OCI-LY7 (cell line): ENCODE measurements around the gene NUP205. TPM values are rescaled to one million over a fixed set of nuclear protein-coding genes. Genes with fewer than 3 reads are reported as not detected.

Source experiments
- BruUV-seq: library from RNA; stranded (reverse); fragments of 400-500 nt; replicated peaks from 2 replicates; lab custom pipeline; 2021; lab: Mats Ljungman, UMichigan
- CTCF ChIA-PET: fragments of 300-600 bp; sonication (Branson Sonifier 250); formaldehyde crosslinking; loops from one replicate; lab custom pipeline; 2022; ENCODE audit warnings: antibody characterized with exemption; ENCODE audit not compliant: unreplicated experiment; lab: Charles Lee
- POLR2A ChIA-PET: fragments of 300-600 bp; sonication (Branson Sonifier 250); formaldehyde crosslinking; loops from one replicate; lab custom pipeline; 2022; ENCODE audit warnings: antibody characterized with exemption; lab: Charles Lee
- DNase-seq: peaks from one replicate; pipeline ENCODE4 v3.0.0-alpha.2; 2015; ENCODE audit warnings: low spot score
- H2AFZ ChIP-seq: fragments of 200-600 bp; sonication (generic), shearing (Covaris generic); 2 replicates; pipeline ENCODE4 v1.6.1; 2014; ENCODE audit warnings: mild to moderate bottlenecking, antibody characterized with exemption, low read length, moderate library complexity
- H3K27ac ChIP-seq: fragments of 200-600 bp; sonication (generic); 2 replicates; pipeline ENCODE4 v1.5.1; 2014; ENCODE audit warnings: mixed run types, low read depth, mild to moderate bottlenecking, moderate library complexity, low read length, inconsistent platforms; ENCODE audit not compliant: poor library complexity, severe bottlenecking
- H3K36me3 ChIP-seq: fragments of 200-600 bp; sonication (generic); 2 replicates; pipeline ENCODE4 v1.6.1; 2014; ENCODE audit warnings: mild to moderate bottlenecking, antibody characterized with exemption, low read length, moderate library complexity, mixed read lengths; ENCODE audit not compliant: insufficient read depth
- H3K4me1 ChIP-seq: fragments of 200-600 bp; sonication (generic); 2 replicates; pipeline ENCODE4 v1.5.1; 2014; ENCODE audit warnings: mild to moderate bottlenecking, low read length; ENCODE audit not compliant: insufficient read depth, poor library complexity, severe bottlenecking
- H3K4me2 ChIP-seq: fragments of 200-600 bp; sonication (generic); 2 replicates; pipeline ENCODE4 v1.6.1; 2014; ENCODE audit warnings: mild to moderate bottlenecking, low read length
- H3K4me3 ChIP-seq: fragments of 200-600 bp; sonication (generic); 2 replicates; pipeline ENCODE4 v1.5.1; 2014; ENCODE audit warnings: mild to moderate bottlenecking, low read depth, low read length; ENCODE audit not compliant: poor library complexity, severe bottlenecking
- H3K79me2 ChIP-seq: fragments of 200-600 bp; sonication (generic); 2 replicates; pipeline ENCODE4 v1.6.1; 2016; ENCODE audit warnings: low read depth, mild to moderate bottlenecking, low read length, moderate library complexity, mixed read lengths; ENCODE audit not compliant: insufficient read depth
- H3K9me2 ChIP-seq: fragments of 200-600 bp; sonication (generic); 2 replicates; pipeline ENCODE4 v1.6.1; 2016; ENCODE audit warnings: mild to moderate bottlenecking, low read length, mixed read lengths; ENCODE audit not compliant: insufficient read depth
- H3K9me3 ChIP-seq: fragments of 200-600 bp; sonication (generic); 2 replicates; pipeline ENCODE4 v1.6.1; 2014; ENCODE audit warnings: mild to moderate bottlenecking, mixed run types, low read length, mixed read lengths
- H4K20me1 ChIP-seq: fragments of 200-600 bp; sonication (generic); 2 replicates; pipeline ENCODE4 v1.6.1; 2014; ENCODE audit warnings: mild to moderate bottlenecking, antibody characterized with exemption, low read length, moderate library complexity, mixed read lengths; ENCODE audit not compliant: insufficient read depth
- EZH2phosphoT487 ChIP-seq: fragments of 200-600 bp; sonication (generic); IDR thresholded peaks from 2 replicates; pipeline ENCODE4 v1.6.1; 2018; ENCODE audit warnings: low read depth, borderline replicate concordance, mild to moderate bottlenecking, mixed run types, antibody characterized with exemption, low read length, moderate library complexity, mixed read lengths
- intact Hi-C: fragments of 100-400 bp; cut with micrococcal nuclease; formaldehyde crosslinking; loops from one replicate; pipeline ENCODE4 v1.10.0; 2022; ENCODE audit not compliant: unreplicated experiment
- total RNA-seq, 2 experiments: library from RNA; depleted of rRNA in 1 of 2; stranded (reverse); fragments of >200 nt in 1 of 2; shearing (Covaris generic) in 1 of 2; gene quantifications; 2 replicates each; pipeline ENCODE4 v1.2.3, GENCODE V29; 2014 to 2022
- TF ChIP-seq, protein P1 (sequence below): fragments of 200-600 bp; sonication (generic); conservative IDR thresholded peaks from 2 replicates; pipeline ENCODE4 v1.5.1; 2014; ENCODE audit warnings: mild to moderate bottlenecking, antibody characterized with exemption, low read length, moderate library complexity, mixed read lengths

Gene NUP205
- total RNA-seq, 2 experiments from 2014 or later, result 115 to 132 TPM

GRCh38 chr7:135644154-135644553 lies 86.4 kb downstream of the NUP205 start:
- Histone ChIP-seq H4K20me1 (no peaks in the 10 kb centered on the region; the same call in 1 of the 2 replicates), H3K79me2 (no peaks in the 10 kb centered on the region), H3K9me2 (no peaks in the 10 kb centered on the region), H3K4me1 (no peaks in the 10 kb centered on the region), H3K27ac (no peak overlapping the region), H3K4me2 (no peak overlapping the region), H3K36me3 (peaks cover 100% of the 10 kb centered on the region), H3K4me3 (no peak overlapping the region), H3K9me3 (no peaks in the 10 kb centered on the region), H2AFZ (no peak overlapping the region)
- no TSS peak for BruUV-seq
- ChIA-PET CTCF (interaction anchor here (1.3 kb wide), 1 partner anchor 370 kb away, joined by 5 read pairs; no protein-coding TSS in a partner anchor), POLR2A (interaction anchor here (0.8 to 1.3 kb wide), 4 partner anchors 14 to 323 kb away, joined by 3 to 4 read pairs (median 3); no protein-coding TSS in a partner anchor)
- no peak for TF ChIP-seq EZH2phosphoT487
- TF ChIP-seq, protein P1, sequence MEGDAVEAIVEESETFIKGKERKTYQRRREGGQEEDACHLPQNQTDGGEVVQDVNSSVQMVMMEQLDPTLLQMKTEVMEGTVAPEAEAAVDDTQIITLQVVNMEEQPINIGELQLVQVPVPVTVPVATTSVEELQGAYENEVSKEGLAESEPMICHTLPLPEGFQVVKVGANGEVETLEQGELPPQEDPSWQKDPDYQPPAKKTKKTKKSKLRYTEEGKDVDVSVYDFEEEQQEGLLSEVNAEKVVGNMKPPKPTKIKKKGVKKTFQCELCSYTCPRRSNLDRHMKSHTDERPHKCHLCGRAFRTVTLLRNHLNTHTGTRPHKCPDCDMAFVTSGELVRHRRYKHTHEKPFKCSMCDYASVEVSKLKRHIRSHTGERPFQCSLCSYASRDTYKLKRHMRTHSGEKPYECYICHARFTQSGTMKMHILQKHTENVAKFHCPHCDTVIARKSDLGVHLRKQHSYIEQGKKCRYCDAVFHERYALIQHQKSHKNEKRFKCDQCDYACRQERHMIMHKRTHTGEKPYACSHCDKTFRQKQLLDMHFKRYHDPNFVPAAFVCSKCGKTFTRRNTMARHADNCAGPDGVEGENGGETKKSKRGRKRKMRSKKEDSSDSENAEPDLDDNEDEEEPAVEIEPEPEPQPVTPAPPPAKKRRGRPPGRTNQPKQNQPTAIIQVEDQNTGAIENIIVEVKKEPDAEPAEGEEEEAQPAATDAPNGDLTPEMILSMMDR, result no peak
- intact Hi-C loops, result loop anchor here (2.0 to 5.0 kb wide), 2 partner anchors 42 to 131 kb away; no protein-coding TSS in a partner anchor
- DNase-seq, result no peak

DNA sequence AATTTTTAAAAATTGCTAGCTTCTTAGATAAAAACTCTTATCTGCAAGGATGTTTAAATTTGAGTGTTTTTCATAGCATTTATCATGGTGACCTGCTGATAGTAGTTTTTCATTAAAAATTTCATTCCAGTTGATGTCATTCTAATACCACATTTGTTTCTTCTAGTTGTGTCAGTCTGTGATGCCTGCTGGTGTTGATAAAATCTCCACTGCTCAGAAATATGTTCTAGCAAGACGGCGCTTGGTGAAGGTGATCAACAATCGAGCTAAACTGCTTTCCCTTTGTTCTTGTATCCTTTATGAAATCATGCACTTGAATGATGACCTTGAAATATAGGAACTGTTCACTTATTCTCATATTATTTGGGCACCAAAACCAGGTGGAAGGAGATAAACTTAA lies 87.0 kb downstream of the NUP205 start:
- no peak for DNase-seq
- no peak overlapping the region for H3K4me3 ChIP-seq
- H3K4me1 ChIP-seq, result no peaks in the 10 kb centered on the region
- no peak overlapping the region for H3K27ac ChIP-seq
- H4K20me1 ChIP-seq, result no peaks in the 10 kb centered on the region; the same call in 1 of the 2 replicates
- intact Hi-C loops, result loop anchor here (2.0 to 5.0 kb wide), 3 partner anchors 42 to 362 kb away; no protein-coding TSS in a partner anchor
- H3K4me2 ChIP-seq, result no peak overlapping the region
- H3K9me2 ChIP-seq, result no peaks in the 10 kb centered on the region
- no peaks in the 10 kb centered on the region for H3K9me3 ChIP-seq
- H3K36me3 ChIP-seq, result peaks cover 100% of the 10 kb centered on the region
- ChIA-PET CTCF (interaction anchor here (1.0 to 1.3 kb wide), 2 partner anchors 357 to 370 kb away, joined by 4 to 5 read pairs; no protein-coding TSS in a partner anchor), POLR2A (interaction anchor here (0.8 to 1.3 kb wide), 5 partner anchors 15 to 322 kb away, joined by 3 to 5 read pairs (median 3); no protein-coding TSS in a partner anchor)
- BruUV-seq, result no TSS peak
- H2AFZ ChIP-seq, result no peak overlapping the region
- no peaks in the 10 kb centered on the region for H3K79me2 ChIP-seq
- TF ChIP-seq, protein P1, result no peak
- no peak for TF ChIP-seq EZH2phosphoT487
